Ovary (tissue), 3 donors: ENCODE measurements around the gene C19orf47.

Experiments
- EP300 ChIP-seq: sonication (generic); formaldehyde crosslinking; IDR thresholded peaks from one replicate; pipeline ENCODE4 v1.6.1; 2017; ENCODE audit warnings: antibody characterized with exemption
- TF ChIP-seq, protein P1 (sequence below), 3 donors: fragments of 450-650 bp in 2 of 3; fragments of 200-600 bp in 1 of 3; IDR thresholded peaks; one replicate each; pipeline versions ENCODE4 v1.5.1 to v1.8.0; 2016 to 2022; ENCODE audit warnings: antibody characterized with exemption in 3 of 3, mild to moderate bottlenecking in 1 of 3
- donor health status: DM: no; HTN: no; CAD: no.

DNA sequence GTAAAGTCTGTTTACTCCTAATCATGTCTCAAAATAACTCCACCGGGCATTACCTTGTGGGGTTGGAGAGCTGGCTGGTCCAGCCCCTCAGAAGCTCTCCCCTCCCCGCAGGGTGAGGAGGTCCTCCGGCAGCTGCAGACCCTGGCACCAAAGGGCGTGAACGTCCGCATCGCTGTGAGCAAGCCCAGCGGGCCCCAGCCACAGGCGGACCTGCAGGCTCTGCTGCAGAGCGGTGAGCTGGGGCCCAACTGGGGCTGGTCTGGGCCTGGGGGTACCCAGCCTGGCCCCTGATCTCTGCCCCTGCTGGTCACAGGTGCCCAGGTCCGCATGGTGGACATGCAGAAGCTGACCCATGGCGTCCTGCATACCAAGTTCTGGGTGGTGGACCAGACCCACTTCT lies 21.6 kb upstream of the C19orf47 start:
- TF ChIP-seq, protein P1, sequence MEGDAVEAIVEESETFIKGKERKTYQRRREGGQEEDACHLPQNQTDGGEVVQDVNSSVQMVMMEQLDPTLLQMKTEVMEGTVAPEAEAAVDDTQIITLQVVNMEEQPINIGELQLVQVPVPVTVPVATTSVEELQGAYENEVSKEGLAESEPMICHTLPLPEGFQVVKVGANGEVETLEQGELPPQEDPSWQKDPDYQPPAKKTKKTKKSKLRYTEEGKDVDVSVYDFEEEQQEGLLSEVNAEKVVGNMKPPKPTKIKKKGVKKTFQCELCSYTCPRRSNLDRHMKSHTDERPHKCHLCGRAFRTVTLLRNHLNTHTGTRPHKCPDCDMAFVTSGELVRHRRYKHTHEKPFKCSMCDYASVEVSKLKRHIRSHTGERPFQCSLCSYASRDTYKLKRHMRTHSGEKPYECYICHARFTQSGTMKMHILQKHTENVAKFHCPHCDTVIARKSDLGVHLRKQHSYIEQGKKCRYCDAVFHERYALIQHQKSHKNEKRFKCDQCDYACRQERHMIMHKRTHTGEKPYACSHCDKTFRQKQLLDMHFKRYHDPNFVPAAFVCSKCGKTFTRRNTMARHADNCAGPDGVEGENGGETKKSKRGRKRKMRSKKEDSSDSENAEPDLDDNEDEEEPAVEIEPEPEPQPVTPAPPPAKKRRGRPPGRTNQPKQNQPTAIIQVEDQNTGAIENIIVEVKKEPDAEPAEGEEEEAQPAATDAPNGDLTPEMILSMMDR (IDR thresholded peaks at IDR 0.05), result no peak
- no peak for TF ChIP-seq EP300
